Activated T-cell treated with anti-CD3 and anti-CD28 coated beads, Interleukin-2, amount 50 U/mL, for 4 hours (primary cell): ENCODE results near the gene UBTD2. TPM values are rescaled to one million over a fixed set of nuclear protein-coding genes. Genes with fewer than 3 reads are reported as not detected.
A peak's percentile ranks its signal among the peaks of the same experiment; 100 is the strongest.
"Not testable (repeated sequence)": the region's sequence is repeated elsewhere in the genome, so short reads cannot be mapped to it uniquely, and the experiment has no call there.

Experiments
- ATAC-seq, 2 donors: fragments of 200-7000 bp; cut with Tn5 transposase; one replicate each; pipeline ENCODE4 v1.10.0; 2021
- DNase-seq: peaks from one replicate; pipeline ENCODE4 v3.0.0-alpha.2; 2020
- H3K27me3 Mint-ChIP-seq: one replicate; pipeline ENCODE4 v1.8.0; 2021; ENCODE audit warnings: low read depth, mixed read lengths
- H3K36me3 Mint-ChIP-seq: one replicate; pipeline ENCODE4 v1.8.0; 2022; ENCODE audit warnings: mixed read lengths; ENCODE audit not compliant: insufficient read depth
- H3K4me1 Mint-ChIP-seq: one replicate; pipeline ENCODE4 v1.8.0; 2021; ENCODE audit warnings: low read depth, mixed read lengths
- H3K4me3 Mint-ChIP-seq: one replicate; pipeline ENCODE4 v1.8.0; 2021; ENCODE audit warnings: mild to moderate bottlenecking, moderate library complexity, mixed read lengths
- H3K9me3 Mint-ChIP-seq: one replicate; pipeline ENCODE4 v1.8.0; 2021; ENCODE audit warnings: mixed read lengths
- total RNA-seq, 3 donors: library from RNA; stranded (reverse); gene quantifications; one replicate each; pipeline ENCODE4 v1.2.1, GENCODE V29; 2021

Gene UBTD2
- total RNA-seq, 3 donors from 2014 or later, result 5.7 to 7.5 (median 6.8) TPM

DNA sequence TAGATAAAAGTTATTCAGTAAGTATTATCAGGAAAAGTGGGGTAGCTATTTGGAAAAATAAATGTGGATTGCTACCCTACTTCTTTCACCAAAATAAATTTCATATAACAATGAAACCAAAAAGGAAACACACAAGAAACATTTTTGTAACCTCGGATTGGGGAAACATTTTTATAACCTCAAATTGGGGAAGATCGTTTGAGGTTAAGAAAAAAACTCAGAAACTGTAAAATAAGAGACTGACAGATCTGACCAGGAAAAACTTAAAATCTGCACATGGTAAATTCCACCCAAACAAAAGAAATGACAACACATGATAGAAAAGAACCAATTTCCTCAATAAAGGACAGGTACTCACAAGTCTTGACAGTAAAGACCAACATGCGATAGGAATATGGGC lies 76.1 kb downstream of the UBTD2 start:
- DNase-seq, result no peak
- Mint-ChIP-seq H3K4me3 (no peak overlapping the region), H3K9me3 (no peaks in the 10 kb centered on the region), H3K4me1 (no peaks in the 10 kb centered on the region), H3K36me3 (peaks cover 11% of the 10 kb centered on the region), H3K27me3 (no peaks in the 10 kb centered on the region)
- no peak for ATAC-seq

DNA sequence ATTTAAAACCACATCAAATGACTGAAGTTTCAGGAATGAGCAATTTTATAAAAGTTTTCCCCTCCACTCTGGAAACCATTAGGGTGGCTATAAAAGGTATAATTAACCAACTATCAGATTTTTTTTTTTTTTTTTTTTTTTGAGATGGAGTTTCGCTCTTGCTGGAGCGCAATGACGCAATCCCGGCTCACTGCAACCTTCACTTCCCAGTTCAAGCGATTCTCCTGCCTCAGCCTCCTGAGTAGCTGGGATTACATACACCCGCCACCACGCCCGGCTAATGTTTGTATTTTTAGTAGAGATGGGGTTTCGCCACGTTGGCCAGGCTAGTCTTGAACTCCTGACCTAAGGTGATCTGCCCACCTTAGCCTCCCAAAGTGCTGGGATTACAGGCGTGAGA lies 77.6 kb downstream of the UBTD2 start:
- H3K36me3 Mint-ChIP-seq, H3K4me1 Mint-ChIP-seq, ATAC-seq, DNase-seq, H3K9me3 Mint-ChIP-seq, H3K4me3 Mint-ChIP-seq, H3K27me3 Mint-ChIP-seq: not testable (repeated sequence)

DNA sequence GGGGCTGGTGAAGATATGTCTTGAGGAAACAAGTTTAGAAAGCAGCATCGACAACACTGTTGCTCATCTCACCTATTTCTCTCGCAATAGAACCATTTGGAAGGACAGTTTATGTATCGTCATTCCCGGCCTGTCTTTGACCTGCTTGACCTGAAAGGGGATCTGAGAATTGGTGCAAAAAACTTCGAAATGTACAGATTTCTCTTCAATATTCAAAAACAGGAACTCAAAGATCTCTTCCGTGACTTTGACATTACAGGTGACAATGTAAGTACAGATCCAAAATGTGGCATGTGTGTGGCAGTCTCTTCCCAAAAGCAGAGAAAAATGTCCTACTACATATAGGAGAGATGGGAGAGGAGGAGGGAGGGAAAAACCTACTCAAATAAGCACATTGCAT lies 83.1 kb downstream of the UBTD2 start:
- DNase-seq, result no peak
- H3K27me3 Mint-ChIP-seq, result no peaks in the 10 kb centered on the region
- no peaks in the 10 kb centered on the region for H3K9me3 Mint-ChIP-seq
- no peaks in the 10 kb centered on the region for H3K4me1 Mint-ChIP-seq
- H3K36me3 Mint-ChIP-seq, result no peaks in the 10 kb centered on the region
- ATAC-seq, result no peak
- no peak overlapping the region for H3K4me3 Mint-ChIP-seq

DNA sequence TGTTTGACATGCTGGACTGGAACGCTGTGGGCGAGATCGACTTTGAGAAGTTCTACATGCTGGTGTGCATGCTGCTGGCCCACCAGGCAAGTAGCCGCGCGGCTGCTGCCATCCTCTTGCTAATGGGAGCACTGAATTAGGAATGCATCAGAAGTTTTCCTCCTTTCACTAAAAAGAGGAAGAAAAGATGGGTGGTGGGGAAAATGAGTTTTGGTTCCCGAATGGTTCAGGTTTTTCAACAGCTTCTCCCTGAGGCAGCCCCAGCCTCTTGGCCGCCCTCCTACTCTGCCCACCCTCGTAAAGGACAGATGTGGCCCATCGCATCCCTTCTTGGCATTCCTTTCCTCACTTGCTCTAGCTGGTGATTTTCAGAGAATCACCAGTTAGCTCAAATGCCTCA lies 84.1 kb downstream of the UBTD2 start:
- no peaks in the 10 kb centered on the region for H3K9me3 Mint-ChIP-seq

DNA sequence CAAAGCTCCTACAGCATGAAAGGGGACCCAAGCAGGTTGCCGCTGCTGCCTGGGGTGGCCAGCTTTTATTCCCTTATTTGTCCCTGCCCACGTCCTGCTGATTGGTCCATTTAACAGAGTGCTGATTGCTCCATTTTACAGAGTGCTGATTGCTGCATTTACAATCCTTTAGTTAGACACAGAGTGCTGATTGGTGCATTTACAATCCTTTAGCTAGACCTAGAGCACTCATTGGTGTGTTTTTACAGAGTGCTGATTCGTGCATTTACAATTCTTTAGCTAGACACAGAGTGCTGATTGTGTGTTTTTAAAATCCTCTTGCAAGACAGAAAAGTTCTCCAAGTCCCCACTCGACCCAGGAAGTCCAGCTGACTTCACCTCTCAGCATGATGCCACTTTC lies 85.8 kb downstream of the UBTD2 start:
- not testable (repeated sequence) for H3K27me3 Mint-ChIP-seq, H3K9me3 Mint-ChIP-seq, DNase-seq, H3K4me1 Mint-ChIP-seq, H3K4me3 Mint-ChIP-seq, ATAC-seq, H3K36me3 Mint-ChIP-seq

More for the DNA sequence above, 84.1 kb downstream of the UBTD2 start:
- Mint-ChIP-seq H3K27me3 (no peaks in the 10 kb centered on the region), H3K4me3 (no peak overlapping the region), H3K36me3 (no peaks in the 10 kb centered on the region), H3K4me1 (no peaks in the 10 kb centered on the region)
- ATAC-seq (no peak), DNase-seq (no peak)

DNA sequence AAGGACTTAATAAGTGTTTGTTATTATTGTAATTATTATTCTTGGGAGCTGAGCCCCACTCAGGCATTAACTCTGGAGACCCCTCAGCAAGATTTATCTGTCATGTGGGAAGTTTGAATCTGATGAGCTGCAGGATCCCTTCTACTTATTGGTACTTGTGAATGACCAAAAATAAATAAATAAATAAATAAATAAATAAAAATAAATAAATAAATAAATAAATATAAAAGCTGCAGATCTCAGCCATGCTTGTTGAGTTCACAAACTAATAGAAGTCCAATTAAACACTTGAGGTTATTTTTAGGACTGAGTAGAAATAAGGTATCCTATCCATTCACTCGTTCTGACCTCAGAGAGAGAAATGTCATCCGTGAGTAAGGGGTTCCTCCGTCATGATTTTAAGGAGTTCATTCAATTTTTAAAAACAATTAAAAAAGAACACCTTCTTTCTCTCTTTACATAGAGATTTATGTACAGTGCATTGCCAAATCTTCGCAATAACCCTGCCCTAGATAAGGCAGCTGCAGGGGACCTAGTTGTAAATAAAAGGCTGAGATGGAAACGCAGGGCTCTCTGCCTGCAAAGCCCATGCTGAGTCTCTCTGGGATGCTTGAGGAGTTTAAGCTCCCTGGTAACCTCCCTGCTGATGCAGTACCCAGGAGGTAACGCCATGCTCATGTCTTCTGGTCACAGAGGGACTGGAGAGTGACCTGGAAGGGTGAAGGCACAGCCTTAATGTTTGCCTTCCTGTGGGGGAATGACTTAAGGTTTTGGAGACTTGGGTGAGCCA lies 88.4 kb downstream of the UBTD2 start:
- DNase-seq, result no peak
- H3K4me3 Mint-ChIP-seq, result no peak overlapping the region
- H3K4me1 Mint-ChIP-seq, result no peaks in the 10 kb centered on the region
- H3K27me3 Mint-ChIP-seq, result no peaks in the 10 kb centered on the region
- no peak for ATAC-seq
- H3K9me3 Mint-ChIP-seq, result no peaks in the 10 kb centered on the region
- no peaks in the 10 kb centered on the region for H3K36me3 Mint-ChIP-seq

DNA sequence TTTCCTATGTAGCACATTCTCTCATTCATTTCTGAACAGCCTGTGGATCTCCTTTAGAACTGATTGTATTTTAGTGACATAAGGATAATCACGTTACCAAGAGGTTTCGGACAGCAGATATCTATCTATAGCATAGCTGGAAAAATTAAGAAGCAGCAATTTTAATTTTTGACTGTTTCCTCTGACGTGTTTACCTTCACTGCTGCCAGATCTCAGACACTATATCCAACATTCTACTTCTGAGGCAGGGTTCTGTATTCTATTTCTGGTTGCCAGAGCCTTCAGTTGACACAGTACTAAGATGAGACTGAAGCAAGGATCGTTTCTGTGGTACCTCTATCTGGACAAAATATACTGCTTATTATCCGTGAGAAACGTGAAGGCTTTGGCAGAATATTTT lies 89.7 kb downstream of the UBTD2 start, which contains the start of gene EFCAB9:
EFCAB9 (plus strand) TSS at position 301 of the 400 bp plus-strand sequence; CDS start at position 302, 1 bp downstream.
- no peak for DNase-seq
- Mint-ChIP-seq H3K4me3 (no peak within 1 kb of the TSS), H3K9me3 (no peaks in the 10 kb centered on the region), H3K27me3 (no peaks in the 10 kb centered on the region), H3K4me1 (no peaks in the 10 kb centered on the region), H3K36me3 (no peaks in the 10 kb centered on the region)
- no peak for ATAC-seq

DNA sequence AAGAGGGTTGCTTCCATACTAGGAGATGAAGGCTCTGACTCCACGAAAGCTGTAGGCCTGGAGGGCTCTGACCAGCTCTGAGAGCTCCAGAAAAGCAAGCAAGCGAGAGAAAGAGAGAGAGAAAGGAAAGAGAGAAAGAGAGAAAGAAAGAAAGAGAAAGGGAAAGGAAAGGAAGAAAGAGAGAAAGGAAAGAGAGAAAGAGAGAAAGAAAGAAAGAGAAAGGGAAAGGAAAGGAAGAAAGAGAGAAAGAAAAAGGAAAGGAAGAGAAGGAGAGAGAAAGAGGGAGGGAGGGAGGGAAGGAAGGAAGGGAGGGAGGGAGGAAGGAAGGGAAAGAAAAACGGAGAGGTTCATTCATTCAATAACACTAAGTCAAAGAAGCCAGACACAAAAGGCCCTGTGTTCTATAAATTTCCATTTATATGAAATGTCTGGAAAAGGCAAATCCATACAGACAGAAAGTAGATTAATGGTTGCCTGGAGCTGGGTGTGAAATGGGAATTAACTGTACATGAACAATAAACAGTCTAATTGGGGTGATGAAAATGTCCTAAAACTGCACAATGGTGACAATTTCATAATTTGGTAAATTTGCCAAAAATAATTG lies 93.8 kb downstream of the UBTD2 start:
- Mint-ChIP-seq H3K36me3 (peaks cover 1% of the 10 kb centered on the region), H3K4me1 (peaks cover 16% of the 10 kb centered on the region), H3K9me3 (no peaks in the 10 kb centered on the region), H3K4me3 (no peak overlapping the region), H3K27me3 (no peaks in the 10 kb centered on the region)
- ATAC-seq, result no peak
- DNase-seq, result no peak

DNA sequence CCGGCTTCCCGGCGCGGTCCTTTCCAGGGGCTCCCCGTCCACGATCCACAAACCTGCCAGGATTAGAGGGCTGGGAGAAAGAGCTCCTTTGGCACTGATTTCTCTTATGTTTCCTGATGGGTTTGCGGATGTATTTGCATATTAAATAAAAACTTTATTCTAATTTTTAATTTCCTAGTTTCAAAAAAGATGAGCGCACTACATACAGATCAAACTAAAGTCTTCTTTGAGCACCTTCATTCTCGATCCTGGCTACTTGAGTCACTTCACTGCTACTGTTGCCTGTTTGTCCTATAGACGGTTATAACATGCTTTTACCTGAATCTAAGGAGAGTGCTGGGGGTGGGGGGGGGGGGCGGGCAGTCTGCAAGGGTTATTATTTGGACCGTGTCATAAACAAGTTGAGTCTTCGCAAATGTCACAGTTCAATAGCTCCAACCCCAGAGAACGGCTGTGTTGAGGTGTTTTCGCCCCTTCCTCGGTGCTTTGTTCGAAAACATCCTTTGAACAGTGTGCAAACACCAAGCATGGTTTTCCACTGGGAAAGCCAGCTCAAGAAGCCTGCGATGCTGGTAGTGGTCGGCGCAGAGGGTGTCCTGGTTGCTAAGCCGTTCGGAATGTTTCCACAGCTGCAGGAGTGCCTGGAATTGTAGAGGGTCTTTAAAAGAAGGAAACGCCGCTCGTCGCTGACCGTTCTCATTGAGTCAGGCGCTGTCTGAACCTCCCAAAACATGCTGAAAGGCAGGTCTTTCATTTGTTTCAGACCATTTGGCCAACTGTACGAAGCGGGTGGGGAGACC lies 94.5 kb downstream of the UBTD2 start:
- DNase-seq, result no peak
- H3K4me1 Mint-ChIP-seq, result peaks cover 23% of the 10 kb centered on the region
- no peaks in the 10 kb centered on the region for H3K9me3 Mint-ChIP-seq
- H3K27me3 Mint-ChIP-seq, result no peaks in the 10 kb centered on the region
- H3K36me3 Mint-ChIP-seq, result peaks cover 1% of the 10 kb centered on the region
- peak overlapping the region; percentile 82 for H3K4me3 Mint-ChIP-seq
- no peak for ATAC-seq

DNA sequence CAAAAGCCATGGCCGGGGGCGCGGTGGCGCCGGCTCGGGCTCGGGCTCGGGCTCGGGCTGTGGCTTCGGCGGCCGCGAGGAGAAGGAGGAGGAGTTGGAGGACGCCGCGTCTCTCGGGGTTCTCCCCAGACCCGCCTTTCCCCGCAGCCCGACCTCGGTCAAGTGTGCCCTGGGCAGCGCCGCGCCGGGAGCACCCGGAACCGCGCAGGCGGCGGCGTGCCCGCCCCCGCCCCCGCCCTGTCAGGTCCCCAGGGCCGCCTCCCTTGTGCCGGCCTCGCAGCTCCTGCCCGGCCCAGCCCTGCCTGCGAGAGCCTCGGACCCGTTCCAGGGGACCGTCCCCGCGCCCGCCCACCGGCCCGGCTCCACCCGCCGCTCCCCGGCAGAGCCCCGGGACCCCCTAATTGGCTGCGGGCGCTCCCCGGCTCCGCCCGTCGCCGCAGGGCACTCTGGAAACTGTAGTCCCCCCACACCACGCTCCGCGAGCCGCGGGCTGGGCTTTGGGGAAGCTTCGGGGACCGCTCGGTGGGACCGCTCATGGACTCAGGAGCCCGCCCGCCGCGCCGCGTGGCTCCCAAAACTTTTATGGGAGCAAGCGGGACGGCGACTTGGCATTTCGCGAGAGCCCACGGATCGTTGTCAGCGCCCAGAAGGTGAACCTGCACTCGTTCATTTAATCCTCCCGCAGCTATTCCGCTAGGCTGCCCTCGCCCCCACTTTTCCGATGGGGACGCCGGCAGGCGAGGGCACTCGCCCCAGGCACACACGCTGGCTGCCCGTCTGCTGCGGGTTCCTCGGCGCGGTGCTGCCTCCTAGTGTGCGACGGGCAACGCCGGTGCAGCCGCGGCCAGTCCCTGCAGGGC lies 95.3 kb downstream of the UBTD2 start, which contains the start of gene STK10:
STK10 (minus strand) TSS at position 192 of the 860 bp plus-strand sequence; CDS start at position 10, 182 bp downstream.
- H3K36me3 Mint-ChIP-seq, result peaks cover 2% of the 10 kb centered on the region
- peak within 1 kb of the TSS; percentile 99 for H3K4me3 Mint-ChIP-seq
- H3K27me3 Mint-ChIP-seq, result no peaks in the 10 kb centered on the region
- peak; percentile 80 to 83 for ATAC-seq
- H3K9me3 Mint-ChIP-seq, result no peaks in the 10 kb centered on the region
- peaks cover 31% of the 10 kb centered on the region for H3K4me1 Mint-ChIP-seq
- peak; percentile 87 for DNase-seq

DNA sequence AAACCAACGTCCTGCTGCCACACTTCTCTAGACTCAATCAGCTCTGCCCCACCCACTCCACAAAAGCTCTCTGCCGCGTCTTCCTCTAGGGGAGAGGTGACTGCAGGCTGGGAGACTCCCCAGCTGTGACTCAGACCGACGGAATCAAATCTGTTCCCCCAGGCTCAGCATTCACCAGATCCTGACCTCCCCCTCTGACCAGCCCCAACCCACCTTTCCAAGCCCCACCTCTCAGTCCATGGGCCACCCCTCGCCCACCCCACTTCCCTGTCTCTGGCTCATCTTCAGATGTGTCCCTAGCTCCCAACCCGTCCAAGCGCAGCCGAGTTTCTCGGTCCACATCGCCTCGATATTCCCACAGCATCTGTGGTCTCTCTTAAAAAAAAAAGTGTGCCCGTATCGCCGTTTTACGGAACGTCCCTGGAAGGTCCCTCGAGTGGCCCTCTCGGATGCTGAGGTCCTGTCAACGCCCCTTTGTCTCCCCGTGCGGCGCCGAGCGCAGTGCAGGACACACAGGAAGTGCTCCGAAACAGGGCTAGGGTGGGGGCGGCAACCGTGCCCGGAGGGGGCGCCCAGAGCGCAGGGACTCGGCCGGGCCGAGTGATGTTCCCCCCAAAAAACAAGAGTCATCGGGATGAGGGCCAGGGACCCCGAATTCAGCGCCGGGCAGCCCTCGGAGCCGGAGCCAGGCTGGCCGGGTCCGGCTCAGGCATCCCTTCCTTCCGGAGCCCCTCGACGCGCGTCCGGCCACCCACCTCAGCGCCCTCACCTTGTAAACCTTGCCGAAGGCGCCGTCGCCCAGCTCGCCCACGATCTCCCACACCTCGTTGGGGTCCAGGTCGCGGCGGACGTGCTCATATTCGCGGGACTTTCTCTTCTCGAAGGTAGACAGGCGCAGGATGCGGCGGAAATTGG lies 96.2 kb downstream of the UBTD2 start:
- DNase-seq (peak; percentile 62), ATAC-seq (peak; percentile 52)
- H3K4me1 Mint-ChIP-seq, result peaks cover 40% of the 10 kb centered on the region
- peak overlapping the region; percentile 99 for H3K4me3 Mint-ChIP-seq
- H3K9me3 Mint-ChIP-seq, result no peaks in the 10 kb centered on the region
- no peaks in the 10 kb centered on the region for H3K27me3 Mint-ChIP-seq
- H3K36me3 Mint-ChIP-seq, result peaks cover 5% of the 10 kb centered on the region

DNA sequence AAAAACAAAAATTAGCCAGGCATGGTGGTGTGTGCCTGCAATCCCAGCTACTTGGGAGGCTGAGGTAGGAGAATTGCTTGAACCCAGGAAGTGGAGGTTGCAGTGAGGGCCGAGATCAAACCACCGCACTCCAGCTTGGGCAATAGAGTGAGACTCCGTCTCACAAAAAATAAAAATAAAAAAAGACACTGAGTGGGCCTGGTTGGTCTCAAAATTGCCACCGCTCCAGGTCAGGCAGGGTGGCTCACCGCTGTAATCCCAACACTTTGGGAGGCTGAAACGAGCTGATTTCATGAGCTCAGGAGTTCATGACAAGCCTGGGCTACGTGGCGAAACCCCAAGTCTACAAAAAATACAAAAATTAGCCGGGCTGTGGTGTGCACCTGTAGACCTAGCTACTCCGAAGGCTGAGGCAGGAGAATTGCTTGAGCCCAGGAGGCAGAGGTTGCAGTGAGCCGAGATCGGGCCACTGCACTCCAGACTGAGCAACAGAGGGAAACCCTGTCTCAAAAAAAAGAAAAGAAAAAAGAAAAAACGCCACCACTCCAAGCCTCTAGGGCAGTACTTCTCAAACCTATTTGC lies 97.4 kb downstream of the UBTD2 start:
- no peaks in the 10 kb centered on the region for H3K27me3 Mint-ChIP-seq
- H3K36me3 Mint-ChIP-seq, result peaks cover 5% of the 10 kb centered on the region
- no peak for DNase-seq
- H3K9me3 Mint-ChIP-seq, result no peaks in the 10 kb centered on the region
- H3K4me3 Mint-ChIP-seq, result peak overlapping the region; percentile 99
- ATAC-seq, result no peak
- peaks cover 45% of the 10 kb centered on the region for H3K4me1 Mint-ChIP-seq

DNA sequence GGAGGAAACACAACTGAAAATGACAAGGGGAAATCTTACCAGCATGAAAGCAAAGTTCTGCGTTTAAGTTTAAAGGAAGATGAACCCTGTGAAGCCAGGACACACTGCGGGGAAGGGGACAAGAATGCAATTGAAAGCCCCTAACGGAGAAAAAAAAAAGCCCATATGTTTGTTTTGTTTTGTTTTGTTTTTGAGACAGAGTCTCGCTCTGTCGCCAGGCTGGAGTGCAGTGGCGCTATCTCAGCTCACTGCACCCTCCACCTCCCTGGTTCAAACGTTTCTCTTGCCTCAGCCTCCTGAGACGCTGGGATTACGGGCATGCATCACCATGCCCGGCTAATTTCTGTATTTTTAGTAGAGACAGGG lies 98.5 kb downstream of the UBTD2 start:
- DNase-seq (no peak), ATAC-seq (no peak)
- Mint-ChIP-seq H3K4me1 (peaks cover 56% of the 10 kb centered on the region), H3K36me3 (peaks cover 5% of the 10 kb centered on the region), H3K4me3 (peak overlapping the region; percentile 99), H3K9me3 (no peaks in the 10 kb centered on the region), H3K27me3 (no peaks in the 10 kb centered on the region)
